Measurements from ENCODE around the gene ZNF362.

The ZNF362 gene

GRCh38 chr1:33330906-33331305 is 74.6 kb downstream of the ZNF362 start:
- DNase-seq = no peak

DNA sequence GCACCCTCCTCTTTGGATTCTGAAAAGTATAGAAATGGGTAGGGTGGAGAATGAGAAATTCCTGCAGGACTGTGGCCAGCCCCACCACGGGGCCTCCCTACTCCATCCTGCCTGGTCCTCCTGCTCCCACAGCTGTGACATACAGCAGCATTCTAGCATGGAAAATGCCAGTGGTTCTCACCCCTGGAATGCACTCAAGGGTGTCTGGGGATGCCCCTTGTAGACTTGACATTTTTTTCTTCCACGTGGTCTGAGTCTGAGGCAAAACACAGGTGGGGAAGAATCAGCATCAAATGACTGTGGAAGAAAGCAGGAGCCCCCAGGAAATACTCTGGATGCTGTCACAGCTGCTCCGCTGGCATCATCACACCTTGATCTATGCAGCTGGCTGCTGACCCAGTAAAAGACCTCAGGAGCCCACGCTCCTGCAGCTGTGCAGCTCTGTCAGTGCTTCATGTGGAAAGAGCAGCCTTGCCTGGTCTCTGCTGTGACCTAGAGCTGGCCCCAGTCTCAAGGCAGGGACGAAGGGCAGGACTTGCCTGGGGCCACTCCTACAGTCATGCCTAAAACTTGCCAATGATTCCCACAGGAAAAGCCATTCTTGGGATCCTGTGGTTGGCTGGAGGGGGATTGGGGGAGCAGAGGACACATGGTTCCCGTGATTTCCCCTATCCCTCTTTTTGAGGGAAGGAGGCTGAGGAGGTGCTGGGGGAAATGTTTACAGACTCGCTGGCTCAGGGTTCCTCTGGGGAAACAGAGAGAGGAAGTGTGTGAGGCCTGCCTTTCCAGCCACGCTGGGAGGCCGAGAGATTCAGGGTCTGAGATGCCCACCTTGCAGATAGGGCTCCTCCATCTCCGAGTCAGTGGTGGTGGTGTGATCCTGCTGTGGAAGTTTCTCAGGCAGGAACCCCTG is 75.4 kb downstream of the ZNF362 start:
- no peak for DNase-seq

GRCh38 chr1:33332357-33332789 is 76.1 kb downstream of the ZNF362 start:
- no peak for DNase-seq

DNA sequence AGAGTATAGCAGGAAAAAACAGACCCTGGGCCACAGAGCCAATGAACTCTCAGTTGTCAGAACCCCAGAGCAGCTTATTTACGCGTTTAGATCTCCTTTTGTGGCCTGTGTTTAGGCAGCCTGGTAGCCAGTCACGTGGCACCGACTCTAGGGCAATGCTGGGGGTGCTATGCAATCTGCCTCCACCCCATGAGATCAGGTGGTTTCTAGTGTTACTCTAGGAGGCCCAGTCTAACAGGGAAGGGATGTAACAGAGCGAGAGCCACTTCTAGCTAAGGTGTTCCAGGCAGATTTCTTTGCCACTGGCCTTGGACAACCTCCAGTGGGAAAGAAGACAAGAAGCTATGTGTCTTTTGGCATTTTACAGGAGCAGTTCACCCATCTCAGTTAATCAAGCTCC is 76.6 kb downstream of the ZNF362 start:
- DNase-seq = no peak

- DNase-seq = no peak
Measured at GRCh38 chr1:33334081-33334552, 77.8 kb downstream of the ZNF362 start.

DNA sequence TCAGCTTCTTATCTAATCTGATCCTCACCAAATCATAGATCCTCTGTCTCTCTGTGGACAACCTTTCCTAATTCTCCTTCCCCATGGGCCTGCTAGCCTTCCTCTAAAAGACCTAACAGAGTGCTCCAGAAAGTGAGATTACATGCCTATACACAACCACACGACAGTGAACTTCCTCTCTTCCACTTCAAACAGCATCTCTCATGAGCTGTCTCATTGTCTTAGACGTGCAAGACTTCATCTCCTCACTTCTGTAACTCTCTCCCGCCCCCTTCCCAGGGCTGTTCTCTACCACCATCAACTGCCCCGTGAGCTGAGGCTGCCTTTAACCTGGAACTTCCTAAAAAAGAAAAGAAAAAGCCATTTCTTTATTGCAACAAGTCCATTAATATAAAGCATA is 78.7 kb downstream of the ZNF362 start:
- no peak for DNase-seq

- no peak for DNase-seq
Measured at GRCh38 chr1:33336580-33336979, 80.3 kb downstream of the ZNF362 start.

GRCh38 chr1:33337441-33337840 is 81.1 kb downstream of the ZNF362 start:
- no peak for DNase-seq

DNA sequence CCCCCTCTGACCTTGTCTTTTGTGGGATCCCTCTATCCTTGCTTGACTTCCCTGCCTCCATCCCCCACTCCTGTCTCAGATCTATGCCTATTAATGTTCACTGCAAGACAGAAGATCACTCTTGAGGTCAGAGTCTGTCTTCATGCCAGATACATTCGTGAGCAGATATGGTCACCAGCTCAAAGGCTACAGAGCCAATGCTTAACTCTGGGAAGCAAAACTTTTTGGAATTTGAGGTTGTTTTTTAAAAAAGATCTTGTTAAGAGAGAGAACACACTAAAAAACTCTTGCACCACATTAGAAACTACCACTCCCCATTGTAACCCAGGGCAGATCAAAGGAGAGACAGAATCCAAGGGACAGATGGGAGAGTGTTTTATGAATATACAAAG is 81.8 kb downstream of the ZNF362 start:
- no peak for DNase-seq

DNA sequence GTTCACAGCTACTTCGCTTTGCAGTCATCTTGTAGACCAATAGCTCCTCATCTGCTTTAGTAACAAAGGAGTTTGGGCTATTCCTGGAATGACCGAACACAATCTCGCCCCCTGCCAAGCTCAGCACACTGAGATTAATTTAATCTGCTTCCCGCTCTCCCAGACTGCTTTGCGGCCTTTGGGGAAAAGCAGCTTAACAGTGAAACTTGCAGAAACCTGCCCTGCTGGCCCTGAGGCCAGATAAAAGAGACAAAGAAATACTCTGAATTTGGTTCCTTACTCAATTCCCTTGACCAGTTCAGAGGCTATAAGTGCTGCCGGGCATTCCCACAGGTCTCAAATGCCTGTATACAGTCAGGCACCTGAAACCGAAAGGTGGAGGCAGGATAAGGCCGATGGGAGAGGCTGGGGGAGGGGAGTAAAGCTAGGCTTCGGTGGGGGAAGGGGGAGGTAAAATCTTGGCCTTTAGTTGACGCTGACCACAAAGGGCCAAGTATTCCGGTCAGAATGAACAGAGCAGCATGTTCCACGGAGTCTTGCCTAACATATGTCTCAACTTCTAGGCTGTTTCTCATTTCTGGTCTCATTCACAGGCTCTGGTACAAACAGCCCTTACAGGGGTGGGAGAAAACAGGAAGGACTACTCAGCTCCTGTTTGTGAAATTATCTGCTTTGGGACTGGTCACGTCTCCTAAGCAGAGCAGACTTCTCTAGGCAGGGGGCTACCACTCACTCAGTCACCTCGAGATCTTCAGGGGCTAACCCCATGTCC is 82.3 kb downstream of the ZNF362 start:
- no peak for DNase-seq

DNA sequence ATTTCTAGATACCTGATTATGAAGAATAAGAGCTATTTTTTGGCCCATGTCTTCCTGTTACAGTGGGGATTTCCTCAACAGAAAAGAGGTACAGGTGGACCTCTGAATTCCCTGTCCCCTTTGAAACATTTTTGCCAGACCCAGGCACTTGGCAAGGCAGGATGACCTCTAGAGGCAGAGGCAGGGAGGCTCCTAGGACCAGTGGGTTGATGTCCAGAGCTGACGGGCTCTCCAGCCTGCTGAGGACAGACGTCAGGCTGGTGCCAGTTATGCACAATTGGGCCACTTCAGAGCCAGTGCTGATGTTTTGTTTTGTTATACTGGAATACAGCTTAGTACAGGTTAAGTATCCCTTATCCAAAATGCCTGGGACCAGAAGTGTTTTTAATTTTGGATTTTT is 83.1 kb downstream of the ZNF362 start:
- no peak for DNase-seq

- DNase-seq = no peak
Measured at GRCh38 chr1:33341190-33341589, 84.9 kb downstream of the ZNF362 start.

DNA sequence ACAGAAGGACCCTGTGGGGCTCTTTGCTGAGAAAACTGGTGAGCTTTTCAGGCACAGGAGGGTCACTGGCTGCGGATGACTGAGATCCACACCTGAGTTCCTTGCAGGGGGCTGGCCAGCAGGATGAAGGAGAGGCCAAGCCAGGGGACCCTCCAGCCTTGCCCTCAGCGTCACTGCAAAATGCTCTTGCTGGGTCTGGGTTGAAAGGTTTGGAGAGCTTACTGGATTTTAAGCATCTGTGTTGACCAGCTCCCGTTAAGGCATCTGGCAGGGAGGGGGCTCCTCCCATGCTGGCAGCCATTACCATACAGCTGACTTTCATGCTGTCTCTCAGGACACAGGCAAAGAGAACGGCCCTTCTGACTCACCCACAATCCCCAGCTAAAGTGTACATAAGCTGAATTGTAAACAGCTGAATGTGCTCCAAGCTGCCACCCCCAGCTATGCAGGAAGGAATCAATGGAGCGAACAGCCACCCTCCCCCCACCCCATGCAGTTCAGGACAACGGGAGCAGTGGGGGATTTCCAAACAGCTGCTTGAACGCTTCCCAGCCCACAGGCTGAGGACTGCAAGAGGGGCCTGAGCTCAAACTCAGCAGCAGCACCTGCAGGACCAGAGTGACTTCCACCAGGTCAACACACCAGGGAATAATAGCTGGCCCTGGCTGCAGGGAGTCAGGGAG is 85.9 kb downstream of the ZNF362 start:
- DNase-seq = no peak

DNA sequence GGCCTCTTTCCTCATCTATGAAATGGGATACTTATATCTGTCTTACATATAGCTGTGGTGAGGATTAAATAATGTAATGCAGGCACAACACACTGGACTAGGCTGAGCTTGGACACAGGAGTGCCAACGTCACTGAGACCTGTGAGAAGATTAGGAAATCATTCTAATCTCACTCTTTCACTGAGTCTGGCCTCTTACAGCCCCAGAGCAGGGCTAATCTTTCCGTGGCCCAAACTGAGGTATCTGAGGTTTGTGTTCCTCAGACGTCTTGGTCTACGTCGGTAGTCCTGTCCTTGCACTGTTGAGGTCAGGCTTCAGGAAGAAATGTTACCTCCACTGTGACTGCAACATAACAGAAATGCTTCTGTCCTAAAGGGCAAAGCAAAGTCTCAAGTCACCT is 87.2 kb downstream of the ZNF362 start:
- DNase-seq = no peak

- DNase-seq = no peak
Measured at GRCh38 chr1:33344896-33345560, 88.7 kb downstream of the ZNF362 start.

- no peak for DNase-seq
Measured at GRCh38 chr1:33346533-33346926, 90.2 kb downstream of the ZNF362 start.

- DNase-seq = no peak
Measured at GRCh38 chr1:33346927-33347649, 90.8 kb downstream of the ZNF362 start.

DNA sequence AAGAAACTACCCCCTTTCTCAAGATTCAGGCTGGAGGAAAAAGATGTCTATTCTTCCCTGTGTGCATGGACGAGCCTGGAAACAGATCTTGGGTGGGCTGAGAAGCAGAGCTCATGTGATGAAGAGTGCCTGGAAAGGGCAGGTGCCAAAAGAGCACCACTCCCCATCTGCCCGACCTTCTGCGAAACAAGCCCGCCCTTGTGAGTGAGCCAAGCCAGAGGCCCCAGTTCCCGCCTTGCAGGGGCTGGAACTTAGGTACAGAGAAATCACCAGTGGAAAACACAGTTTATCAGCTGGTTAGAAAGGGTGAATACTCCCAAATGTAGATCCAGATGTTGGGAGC is 91.3 kb downstream of the ZNF362 start:
- no peak for DNase-seq

- DNase-seq = no peak
Measured at GRCh38 chr1:33348194-33348593, 91.9 kb downstream of the ZNF362 start.

DNA sequence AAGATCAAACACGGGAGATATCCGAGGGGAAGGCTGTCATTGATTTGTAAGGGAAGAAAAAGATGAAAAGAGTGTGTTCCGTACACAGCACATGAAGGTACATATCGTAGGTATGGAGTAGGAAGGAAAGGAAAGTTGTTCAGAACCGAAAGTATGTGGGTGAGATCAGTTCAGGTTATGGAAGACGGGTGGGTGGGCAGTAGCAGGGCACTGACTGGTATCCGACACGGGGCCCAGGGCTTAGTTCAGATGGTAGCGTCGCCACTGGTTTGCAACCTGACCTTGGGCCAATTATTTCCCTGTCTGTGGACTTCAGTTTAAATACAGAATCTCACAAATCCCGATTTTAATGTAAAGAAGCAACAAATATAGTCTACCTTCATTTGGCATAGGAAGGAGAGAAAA is 92.4 kb downstream of the ZNF362 start:
- peak; percentile 35 to 49 for DNase-seq

DNA sequence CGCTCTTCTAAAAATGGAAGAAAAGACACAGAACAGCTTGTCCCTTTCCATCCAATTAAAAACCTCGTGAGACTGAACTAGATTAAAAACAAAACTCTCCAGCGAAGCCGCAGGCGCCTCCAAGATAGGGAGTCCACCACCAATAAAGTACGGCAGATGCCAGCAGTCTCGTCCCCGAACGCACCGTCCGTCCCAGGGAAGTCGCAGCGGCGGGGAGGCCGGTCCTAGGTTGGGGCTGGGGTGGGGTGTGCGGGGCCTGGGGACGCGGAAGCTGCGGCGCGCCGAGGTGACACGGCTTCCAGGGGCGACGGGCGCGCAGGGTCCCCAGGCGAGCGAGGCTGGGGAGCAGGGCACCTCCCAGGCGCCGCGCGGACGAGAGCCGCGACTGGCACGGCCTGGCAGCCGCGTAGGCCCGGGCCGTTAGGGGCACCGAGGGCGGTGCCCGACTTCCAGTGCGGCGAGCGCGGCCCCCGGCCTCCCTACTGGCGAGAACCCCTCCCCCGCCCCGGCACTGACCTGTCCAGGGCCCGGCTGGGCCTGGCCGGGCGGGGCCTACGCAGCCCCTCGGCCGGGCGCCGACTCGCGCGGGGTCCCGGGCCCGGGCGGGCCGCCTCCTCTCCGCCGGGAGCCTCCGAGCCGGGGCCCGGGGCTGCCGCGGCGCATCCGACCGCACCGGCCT is 92.9 kb downstream of the ZNF362 start:
- peak; percentile 55 to 59 for DNase-seq
